ENCODE data around the gene FHL5.

DNA sequence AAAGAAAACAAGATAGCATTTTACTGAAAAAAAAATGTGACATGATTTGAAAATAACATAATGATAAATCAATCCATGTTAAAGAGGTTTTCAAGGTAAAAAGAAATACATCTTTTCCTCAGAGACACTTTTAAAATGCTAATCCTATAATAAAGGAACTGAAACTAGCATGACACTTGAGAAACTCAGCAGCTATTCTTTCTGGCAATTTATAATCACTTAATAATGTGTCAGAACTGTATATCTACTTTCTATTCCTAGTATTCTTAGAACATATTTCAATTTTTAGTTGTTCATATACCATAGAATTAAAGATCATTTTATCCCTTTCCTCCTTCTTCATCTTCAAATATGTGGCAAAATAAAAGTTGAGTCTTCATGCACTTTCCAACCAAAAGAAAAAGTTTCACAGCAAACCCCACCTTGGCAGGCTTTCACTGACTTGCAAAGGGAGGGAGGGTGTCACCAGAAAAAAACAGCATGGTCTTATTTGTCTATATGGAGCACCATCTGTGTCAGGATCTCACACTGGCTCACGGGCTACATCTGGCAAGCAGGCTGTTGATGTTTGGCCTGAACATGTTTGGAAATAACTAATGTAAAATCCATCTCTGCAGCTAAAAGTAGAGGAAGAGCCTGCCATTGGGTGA lies 48.5 kb downstream of the FHL5 start:
- TF ChIP-seq CTCF (IDR thresholded peaks at IDR 0.05) (no peak), POLR2A (IDR thresholded peaks at IDR 0.05) (no peak)

All from sigmoid colon (tissue), 3 donors.